SK-MEL-5 (cell line): Measurements from ENCODE around the gene SORCS1. TPM values are rescaled to one million over a fixed set of nuclear protein-coding genes. Genes with fewer than 3 reads are reported as not detected.
A peak's percentile ranks its signal among the peaks of the same experiment; 100 is the strongest.

Experiments
- DNase-seq: peaks from one replicate; pipeline ENCODE4 v3.0.0-alpha.2; 2016; ENCODE audit warnings: low read depth, low spot score
- in situ Hi-C: cut with HindIII; loops from 2 replicates; pipeline ENCODE4 v1.10.0; 2016; ENCODE audit warnings: low sequenced_read_pairs, high pct_unique_total_duplicates, low pct_unique_long_range_greater_than_20kb
- total RNA-seq: library from RNA; depleted of rRNA; stranded (reverse); fragments of >200 nt; shearing (Covaris generic); gene quantifications from 2 replicates; pipeline ENCODE4 v1.2.3, GENCODE V29; 2014

Gene SORCS1
- total RNA-seq, 1 experiment from 2014 or later, result 6.9 TPM

DNA sequence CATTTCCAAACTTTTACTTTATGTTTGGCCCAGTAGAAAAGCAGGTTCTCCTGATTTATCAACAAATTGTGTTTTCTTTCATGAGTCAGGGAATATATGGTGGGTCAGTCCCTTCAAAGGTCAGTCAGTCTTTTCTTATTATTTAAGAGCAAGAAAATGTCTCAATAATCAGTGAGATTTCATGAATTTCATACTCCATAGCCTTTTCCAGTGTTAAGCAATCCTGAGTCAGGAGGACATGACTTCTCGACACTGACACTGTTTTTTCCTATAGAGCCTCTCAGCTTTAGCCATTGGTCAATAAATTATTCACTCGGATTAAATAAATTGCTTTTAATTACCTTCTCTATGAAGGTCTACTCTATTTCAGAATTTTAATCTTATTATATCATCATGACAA, 334.5 kb downstream of the SORCS1 start:
- no peak for DNase-seq
- in situ Hi-C loops, result no loop called here

DNA sequence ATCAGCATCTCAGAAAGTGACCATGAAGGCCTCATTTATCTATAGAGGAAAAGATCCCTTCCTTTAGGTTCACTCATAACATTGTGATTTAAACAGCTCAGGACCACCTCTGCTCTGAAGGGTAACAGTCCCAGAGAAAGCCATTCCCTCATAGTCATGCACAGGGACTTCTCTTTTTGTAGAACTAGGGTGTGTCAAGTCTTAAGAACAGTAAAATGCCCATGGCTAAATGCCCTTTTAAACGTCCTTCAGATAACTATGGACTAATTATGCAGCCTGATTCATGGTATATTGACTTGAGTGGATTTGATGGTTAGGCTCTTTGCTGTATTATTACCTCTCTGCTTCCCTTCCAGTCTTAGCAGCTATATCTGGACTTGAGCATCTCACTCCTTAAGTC, 337.8 kb downstream of the SORCS1 start:
- DNase-seq, result no peak
- in situ Hi-C loops, result no loop called here

GRCh38 chr10:106825576-106826364, 338.7 kb downstream of the SORCS1 start:
- DNase-seq, result no peak
- in situ Hi-C loops, result no loop called here

GRCh38 chr10:106820579-106820978, 343.9 kb downstream of the SORCS1 start:
- DNase-seq, result no peak

GRCh38 chr10:106819490-106819889, 345.0 kb downstream of the SORCS1 start:
- no peak for DNase-seq
- in situ Hi-C loops, result no loop called here

More at GRCh38 chr10:106820579-106820978, 343.9 kb downstream of the SORCS1 start:
- in situ Hi-C loops, result no loop called here

GRCh38 chr10:106816318-106817085, 348.0 kb downstream of the SORCS1 start:
- in situ Hi-C loops, result no loop called here
- DNase-seq, result peak; percentile 61

DNA sequence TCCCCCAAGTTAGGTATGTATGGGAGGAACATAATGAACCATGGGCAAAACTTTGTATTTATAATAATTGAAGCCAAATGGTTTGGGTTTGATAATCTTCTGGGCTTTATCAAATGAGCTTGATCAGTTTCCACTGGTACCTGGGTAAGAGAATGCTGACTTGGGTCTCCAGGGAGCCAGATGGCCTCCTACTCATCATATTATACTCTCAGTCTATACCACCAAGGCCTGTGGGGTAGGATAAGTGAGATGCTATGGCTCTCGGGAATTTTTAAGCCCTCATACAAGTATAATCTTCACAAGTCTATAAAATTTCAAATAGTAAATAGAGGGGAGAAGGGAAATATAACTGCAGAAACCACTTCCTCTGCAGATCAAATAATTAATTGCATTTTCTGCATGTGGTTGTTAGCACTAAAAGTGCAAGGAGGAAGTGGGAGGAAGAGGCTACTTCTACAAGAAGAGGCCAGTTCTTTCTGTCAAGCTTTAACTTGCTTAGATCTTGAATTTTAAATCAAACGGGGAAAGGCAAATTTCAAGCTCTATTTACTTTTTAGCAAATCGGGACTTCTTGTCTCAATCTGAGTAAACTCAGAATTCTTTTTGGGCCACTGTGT, 349.0 kb downstream of the SORCS1 start:
- DNase-seq, result no peak
- in situ Hi-C loops, result no loop called here

- in situ Hi-C loops, result no loop called here
These were observed 359.4 kb downstream of the SORCS1 start for GRCh38 chr10:106804992-106805582.

DNA sequence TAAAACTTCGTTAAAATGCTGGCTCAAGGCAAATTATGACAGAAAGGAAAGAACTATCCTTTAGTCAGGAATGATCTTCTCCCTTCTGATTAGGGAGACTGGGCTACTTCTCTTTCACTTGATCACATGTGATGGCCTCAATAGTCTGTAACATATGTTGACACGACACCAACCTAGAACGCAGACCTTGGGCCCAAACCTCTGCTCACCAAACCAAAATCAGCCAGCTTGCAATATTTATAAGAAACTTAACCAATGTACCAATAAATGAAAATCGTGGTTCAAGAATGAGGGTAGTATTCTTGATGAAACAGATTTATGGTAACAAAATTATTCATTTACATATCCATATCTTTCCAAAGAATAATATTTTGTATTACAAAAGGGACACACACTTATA, 361.6 kb downstream of the SORCS1 start:
- no peak for DNase-seq
- in situ Hi-C loops, result no loop called here

More at GRCh38 chr10:106804992-106805582, 359.4 kb downstream of the SORCS1 start:
- DNase-seq, result no peak

- DNase-seq, result no peak
- in situ Hi-C loops, result no loop called here
These were observed 364.7 kb downstream of the SORCS1 start for GRCh38 chr10:106799776-106800175.

- in situ Hi-C loops, result no loop called here
- peak; percentile 50 for DNase-seq
These were observed 368.9 kb downstream of the SORCS1 start for GRCh38 chr10:106795619-106796018.

DNA sequence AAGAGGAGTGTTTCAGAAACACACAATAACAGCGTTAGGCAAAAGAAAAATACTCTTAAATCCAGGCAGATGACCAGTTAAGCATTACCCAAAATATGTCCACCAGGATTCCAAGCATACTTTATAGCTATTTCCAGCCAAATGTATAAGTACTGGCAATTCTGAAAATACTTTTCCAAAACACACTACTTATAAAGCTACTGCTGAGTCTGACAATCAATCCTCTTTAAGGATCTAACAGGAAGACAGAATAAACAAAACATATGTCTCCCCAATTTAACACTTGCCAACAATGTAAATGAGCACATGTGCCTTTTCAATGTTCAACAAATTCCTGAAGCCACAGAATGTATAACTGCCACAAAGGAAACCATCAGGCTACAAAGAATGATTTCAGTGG, 370.9 kb downstream of the SORCS1 start:
- DNase-seq, result no peak
- in situ Hi-C loops, result no loop called here

GRCh38 chr10:106789623-106790022, 374.9 kb downstream of the SORCS1 start:
- in situ Hi-C loops, result no loop called here

GRCh38 chr10:106788982-106789381, 375.5 kb downstream of the SORCS1 start:
- in situ Hi-C loops, result no loop called here

More at GRCh38 chr10:106789623-106790022, 374.9 kb downstream of the SORCS1 start:
- DNase-seq, result no peak

DNA sequence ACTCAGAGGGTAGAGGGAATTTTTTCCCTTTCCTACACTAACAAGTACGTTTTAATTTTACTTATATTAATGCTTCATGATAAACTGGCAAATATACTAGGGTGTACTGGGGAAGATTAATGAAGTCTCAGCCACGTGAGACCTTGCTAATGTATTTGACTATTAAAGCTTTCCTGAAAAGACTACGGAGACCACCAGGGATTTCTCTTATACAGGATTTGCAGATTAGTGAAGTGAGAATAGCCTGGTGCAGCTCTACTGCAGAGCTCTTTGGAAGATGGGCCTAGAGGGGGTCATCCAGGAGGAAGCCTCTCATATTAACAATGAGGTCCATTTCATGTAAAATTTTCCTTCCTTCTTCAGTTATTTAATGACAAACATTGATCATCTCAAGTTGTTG, 379.0 kb downstream of the SORCS1 start:
- in situ Hi-C loops, result no loop called here
- no peak for DNase-seq

More at GRCh38 chr10:106788982-106789381, 375.5 kb downstream of the SORCS1 start:
- DNase-seq, result no peak

GRCh38 chr10:106780632-106781031, 383.9 kb downstream of the SORCS1 start:
- in situ Hi-C loops, result no loop called here
- no peak for DNase-seq

GRCh38 chr10:106777841-106778240, 386.7 kb downstream of the SORCS1 start:
- DNase-seq, result no peak
- in situ Hi-C loops, result no loop called here

DNA sequence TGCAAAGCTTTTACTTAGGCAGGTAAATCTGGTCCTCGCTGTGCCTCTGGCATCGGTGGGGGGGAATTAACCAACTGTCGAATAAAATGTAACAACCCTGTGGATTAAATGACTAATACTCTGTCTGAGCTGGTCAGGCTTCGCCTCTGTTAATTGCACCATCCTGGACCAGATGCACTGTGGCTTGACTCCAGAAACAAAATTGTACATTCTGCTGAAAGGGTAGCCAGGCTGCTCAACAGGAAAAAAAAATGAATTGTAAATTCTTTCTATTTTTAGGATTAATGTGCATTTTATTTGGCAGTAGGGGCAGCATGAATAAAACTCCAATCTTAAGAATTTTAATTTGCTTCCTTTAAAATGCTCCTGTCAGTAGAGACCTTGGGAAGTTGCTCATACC, 389.4 kb downstream of the SORCS1 start:
- DNase-seq, result no peak
- in situ Hi-C loops, result no loop called here
